Esophagus muscularis mucosa (tissue), 4 donors: ENCODE measurements around the gene POLE. TPM values are rescaled to one million over a fixed set of nuclear protein-coding genes. Genes with fewer than 3 reads are reported as not detected.
"Not testable (repeated sequence)": the region's sequence is repeated elsewhere in the genome, so short reads cannot be mapped to it uniquely, and the experiment has no call there.

Source experiments
- DNase-seq: peaks from one replicate; pipeline ENCODE4 v3.0.0-alpha.2; 2017; ENCODE audit errors: extremely low spot score
- H3K27ac ChIP-seq, 4 donors: fragments of 200-600 bp; sonication (generic); replicated peaks in 1 of 4; 1 replicate in 3 of 4; 2 replicates in 1 of 4; pipeline ENCODE4 v1.5.1; 2016 to 2019; ENCODE audit warnings: mild to moderate bottlenecking in 1 of 4
- H3K27me3 ChIP-seq, 4 donors: fragments of 200-600 bp; sonication (generic); one replicate each; pipeline versions ENCODE4 v1.5.1 to v1.6.0; 2016 to 2019
- H3K36me3 ChIP-seq, 4 donors: fragments of 200-600 bp; sonication (generic); one replicate each; pipeline ENCODE4 v1.5.1; 2016 to 2019
- H3K4me1 ChIP-seq, 4 donors: fragments of 200-600 bp; sonication (generic); one replicate each; pipeline ENCODE4 v1.5.1; 2016 to 2019
- H3K4me3 ChIP-seq, 4 donors: fragments of 200-600 bp; sonication (generic); 1 replicate in 2 of 4; 2 replicates in 2 of 4; pipeline ENCODE4 v1.5.1; 2016 to 2019; ENCODE audit warnings: mild to moderate bottlenecking in 4 of 4, moderate library complexity in 1 of 4
- H3K9me3 ChIP-seq, 4 donors: fragments of 200-600 bp; sonication (generic); 1 replicate in 3 of 4; 2 replicates in 1 of 4; pipeline ENCODE4 v1.5.1; 2016 to 2019
- CTCF ChIP-seq, 3 experiments: fragments of 200-600 bp in 2 of 3; fragments of 450-650 bp in 1 of 3; sonication (generic) in 2 of 3; IDR thresholded peaks; one replicate each; pipeline ENCODE4 v1.5.1; 2017 to 2019; ENCODE audit warnings: antibody characterized with exemption in 3 of 3, mild to moderate bottlenecking in 2 of 3, moderate library complexity in 1 of 3
- EP300 ChIP-seq: sonication (generic); formaldehyde crosslinking; IDR thresholded peaks from one replicate; pipeline ENCODE4 v1.6.1; 2017; ENCODE audit warnings: antibody characterized with exemption
- POLR2A ChIP-seq: fragments of 450-650 bp; IDR thresholded peaks from one replicate; pipeline ENCODE4 v1.6.1; 2017; ENCODE audit warnings: antibody characterized with exemption, moderate library complexity, mild to moderate bottlenecking, low read depth
- POLR2AphosphoS5 ChIP-seq, 2 donors: sonication (generic); formaldehyde crosslinking; IDR thresholded peaks; one replicate each; pipeline ENCODE4 v1.6.1; 2017; ENCODE audit warnings: antibody characterized with exemption in 2 of 2
- WGBS: methylation state at CpG from one replicate; pipeline ENCODE4 v1.1.5; 2018; 5-methylcytosine and 5-hydroxymethylcytosine counted together
- intact Hi-C: fragments of 100-400 bp; cut with DNase I; formaldehyde crosslinking; loops from one replicate; pipeline ENCODE4 v1.15.1; 2023
- total RNA-seq, 4 donors: library from RNA; depleted of rRNA; stranded (reverse); fragments of >200 nt; gene quantifications; one replicate each; pipeline versions ENCODE4 v1.1.0 to v1.2.1, GENCODE V29; 2016

The POLE gene
- total RNA-seq, 4 donors from 2014 or later, result 17.2 to 32.4 (median 24.8) TPM

GRCh38 chr12:132700212-132700822, 13.2 kb upstream of the POLE start:
- H3K27me3 ChIP-seq, result no peaks in the 10 kb centered on the region
- H3K4me3 ChIP-seq, result no peak overlapping the region
- H3K9me3 ChIP-seq, result no peaks in the 10 kb centered on the region
- DNase-seq, result no peak
- H3K4me1 ChIP-seq, result peaks cover 0 to 5% (median 0%) of the 10 kb centered on the region in 4 donors
- intact Hi-C loops, result no loop called here
- WGBS, result 95% methylated on average over 10 of the region's 10 CpGs
- no peak for TF ChIP-seq POLR2A
- no peak for TF ChIP-seq POLR2AphosphoS5 (IDR thresholded peaks at IDR 0.05)
- TF ChIP-seq EP300, result no peak
- no peak for TF ChIP-seq CTCF (IDR thresholded peaks at IDR 0.05)
- peaks cover 27 to 83% (median 59%) of the 10 kb centered on the region in 4 donors for H3K36me3 ChIP-seq
- H3K27ac ChIP-seq, result no peak overlapping the region

- H3K9me3 ChIP-seq, result no peaks in the 10 kb centered on the region
- peaks cover 27 to 67% (median 46%) of the 10 kb centered on the region in 4 donors for H3K36me3 ChIP-seq
- intact Hi-C loops, result no loop called here
- H3K27me3 ChIP-seq, result no peaks in the 10 kb centered on the region
- no peak overlapping the region for H3K27ac ChIP-seq
- no peak overlapping the region for H3K4me3 ChIP-seq
- WGBS, result 75% methylated on average over 5 of the region's 5 CpGs
- H3K4me1 ChIP-seq, result peaks cover 0 to 5% (median 0%) of the 10 kb centered on the region in 4 donors
- no peak for DNase-seq
- TF ChIP-seq EP300 (no peak), POLR2AphosphoS5 (IDR thresholded peaks at IDR 0.05) (no peak), POLR2A (no peak), CTCF (IDR thresholded peaks at IDR 0.05) (no peak)
These were observed 11.2 kb upstream of the POLE start for GRCh38 chr12:132698341-132698740.

DNA sequence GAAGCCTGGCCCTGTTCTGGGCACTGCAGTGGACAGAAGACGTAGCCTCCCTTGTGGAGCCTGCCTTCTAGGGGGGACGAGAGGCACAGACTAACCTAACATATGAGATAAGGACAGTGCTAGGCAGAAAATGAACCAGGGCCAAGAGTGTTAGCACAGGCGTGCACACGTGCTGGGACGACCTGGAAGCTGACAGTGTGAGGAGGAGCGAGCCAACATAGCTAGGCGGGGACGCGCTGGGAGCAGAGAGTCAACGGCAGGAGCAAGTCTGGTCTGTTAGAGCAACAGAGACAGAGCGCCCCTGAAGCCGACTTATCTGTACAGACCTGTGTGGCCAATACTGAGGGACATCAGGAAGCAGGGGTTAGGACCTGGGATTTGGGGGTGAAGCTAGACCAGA, 8.3 kb upstream of the POLE start:
- 96% methylated on average over 7 of the region's 12 CpGs for WGBS
- H3K4me1 ChIP-seq, result peaks cover 0 to 5% (median 0%) of the 10 kb centered on the region in 4 donors
- TF ChIP-seq EP300, result no peak
- TF ChIP-seq POLR2A, result no peak
- no peak for TF ChIP-seq CTCF (IDR thresholded peaks at IDR 0.05)
- TF ChIP-seq POLR2AphosphoS5 (IDR thresholded peaks at IDR 0.05), result no peak

GRCh38 chr12:132694888-132695287, 7.7 kb upstream of the POLE start:
- H3K36me3 ChIP-seq, result peaks cover 23 to 58% (median 31%) of the 10 kb centered on the region in 4 donors
- H3K27ac ChIP-seq, H3K9me3 ChIP-seq, H3K4me3 ChIP-seq, H3K4me1 ChIP-seq, H3K27me3 ChIP-seq, intact Hi-C loops, DNase-seq: not testable (repeated sequence)
- no CpG with 5 or more reads among the region's 3 CpGs for WGBS

More for the DNA sequence above, 8.3 kb upstream of the POLE start:
- Histone ChIP-seq H3K9me3 (no peaks in the 10 kb centered on the region), H3K27me3 (no peaks in the 10 kb centered on the region), H3K4me3 (no peak overlapping the region), H3K36me3 (peaks cover 23 to 57% (median 31%) of the 10 kb centered on the region in 4 donors), H3K27ac (no peak overlapping the region)
- no peak for DNase-seq
- intact Hi-C loops, result no loop called here

GRCh38 chr12:132692030-132692429, 4.9 kb upstream of the POLE start:
- H3K27me3 ChIP-seq, H3K9me3 ChIP-seq, H3K4me1 ChIP-seq, H3K4me3 ChIP-seq, intact Hi-C loops, H3K27ac ChIP-seq, DNase-seq: not testable (repeated sequence)
- peaks cover 12 to 33% (median 15%) of the 10 kb centered on the region in 4 donors for H3K36me3 ChIP-seq
- 100% methylated on average over 2 of the region's 3 CpGs for WGBS

DNA sequence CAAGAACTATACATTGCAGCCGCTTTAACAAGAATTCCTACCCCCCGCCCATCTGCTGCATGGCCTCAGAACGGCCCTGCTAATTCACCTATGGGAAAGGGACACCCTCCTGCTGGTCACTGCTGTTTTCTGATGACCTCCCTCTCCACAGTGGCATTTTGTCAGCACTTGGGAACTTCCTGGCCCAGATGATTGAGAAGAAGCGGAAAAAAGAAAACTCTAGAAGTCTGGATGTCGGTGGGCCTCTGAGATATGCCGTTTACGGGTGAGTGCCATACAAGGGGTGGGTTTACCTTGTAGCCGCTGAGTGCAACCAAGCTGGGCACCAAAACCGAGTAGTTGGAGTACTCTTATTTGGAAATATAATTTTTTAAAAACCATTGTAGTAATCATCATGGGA, 3.0 kb upstream of the POLE start:
- H3K27ac ChIP-seq, result no peak overlapping the region
- intact Hi-C loops, result no loop called here

More for the DNA sequence above, 3.0 kb upstream of the POLE start:
- Histone ChIP-seq H3K9me3 (no peaks in the 10 kb centered on the region), H3K4me1 (peaks cover 9 to 26% (median 23%) of the 10 kb centered on the region in 4 donors), H3K36me3 (peaks cover 0 to 14% (median 2%) of the 10 kb centered on the region in 4 donors), H3K4me3 (no peak overlapping the region), H3K27me3 (no peaks in the 10 kb centered on the region)
- TF ChIP-seq CTCF (IDR thresholded peaks at IDR 0.05) (no peak), POLR2AphosphoS5 (IDR thresholded peaks at IDR 0.05) (no peak), POLR2A (no peak), EP300 (no peak)
- 97% methylated on average over 9 of the region's 9 CpGs for WGBS
- no peak for DNase-seq
